Measurements from ENCODE around the gene FCHSD2.

- TF ChIP-seq CTCF (IDR thresholded peaks at IDR 0.05; ENCODE audit: extremely low read depth in 1 of 2, insufficient read depth in 1 of 2, low read depth in 1 of 2, low read length in 2 of 2) (no peak), EZH2 (IDR thresholded peaks at IDR 0.05; ENCODE audit: borderline replicate concordance, low read depth, low read length, severe bottlenecking) (no peak), POLR2A (IDR thresholded peaks at IDR 0.05; ENCODE audit: low read depth, low read length) (no peak)
These were observed 29.5 kb upstream of the FCHSD2 start for GRCh38 chr11:73171436-73172161.

All from endothelial cell of umbilical vein (primary cell).